H1 (cell line): ENCODE measurements around the gene HABP2. TPM values are rescaled to one million over a fixed set of nuclear protein-coding genes. Genes with fewer than 3 reads are reported as not detected.

Experiments
- CTCF ChIA-PET: fragments of 300-600 bp; sonication (Branson Sonifier 250); formaldehyde crosslinking; loops from one replicate; lab custom pipeline; 2021; ENCODE audit not compliant: partially characterized antibody; lab: Charles Lee
- POLR2A ChIA-PET: fragments of 300-600 bp; sonication (Branson Sonifier 250); formaldehyde crosslinking; loops from one replicate; lab custom pipeline; 2021; ENCODE audit warnings: inconsistent platforms; ENCODE audit not compliant: partially characterized antibody; lab: Charles Lee
- DNase-seq, 2 experiments: peaks; one replicate each; pipeline versions ENCODE4 v3.0.0 to v3.0.0-alpha.2; 2010 to 2022; ENCODE audit warnings: low spot score in 2 of 2, low read depth in 1 of 2, mixed read lengths in 1 of 2
- FAIRE-seq: peaks from 2 replicates; lab custom pipeline; 2011; peaks lifted over from hg19 to GRCh38; lab: Jason Lieb, UNC
- H2AFZ ChIP-seq: 2 replicates; pipeline ENCODE4 v1.8.1; 2012; ENCODE audit warnings: low read length, inconsistent platforms
- H2AK5ac ChIP-seq: 2 replicates; pipeline ENCODE4 v1.6.1; 2013; ENCODE audit warnings: low read depth, low read length
- H2BK120ac ChIP-seq: replicated peaks from 2 replicates; pipeline ENCODE3; 2013; ENCODE audit warnings: low read depth, low read length, inconsistent platforms
- H2BK12ac ChIP-seq: 2 replicates; pipeline ENCODE4 v1.6.1; 2013; ENCODE audit warnings: low read depth, low read length
- H2BK15ac ChIP-seq: 2 replicates; pipeline ENCODE4 v1.6.1; 2013; ENCODE audit warnings: low read length
- H2BK20ac ChIP-seq: 2 replicates; pipeline ENCODE4 v1.6.1; 2013; ENCODE audit warnings: low read length
- H2BK5ac ChIP-seq: 2 replicates; pipeline ENCODE4 v1.6.1; 2013; ENCODE audit warnings: low read depth, low read length
- H3K14ac ChIP-seq: 2 replicates; pipeline ENCODE4 v1.6.1; 2013; ENCODE audit warnings: inconsistent platforms; ENCODE audit not compliant: insufficient read length
- H3K18ac ChIP-seq: 2 replicates; pipeline ENCODE4 v1.6.1; 2013; ENCODE audit warnings: low read length; ENCODE audit errors: extremely low read depth
- H3K23ac ChIP-seq: 2 replicates; pipeline ENCODE4 v1.6.1; 2013; ENCODE audit warnings: inconsistent platforms; ENCODE audit not compliant: insufficient read length
- H3K23me2 ChIP-seq: 2 replicates; pipeline ENCODE4 v1.6.1; 2013; ENCODE audit warnings: low read depth, low read length
- H3K27ac ChIP-seq: 2 replicates; pipeline ENCODE4 v1.6.1; 2011; ENCODE audit warnings: low read depth, low read length, inconsistent platforms
- H3K27me3 ChIP-seq, 4 experiments: replicated peaks in 1 of 4; 1 replicate in 1 of 4; 2 replicates in 3 of 4; pipeline versions ENCODE4 v1.6.1 to v1.8.1; 2011 to 2013; ENCODE audit warnings: low read length in 3 of 4, mild to moderate bottlenecking in 3 of 4, inconsistent platforms in 2 of 4, mixed read lengths in 2 of 4, moderate library complexity in 1 of 4; ENCODE audit not compliant: control insufficient read depth in 3 of 4, insufficient read depth in 3 of 4; ENCODE audit errors: extremely low read depth in 1 of 4
- H3K36me3 ChIP-seq, 4 experiments: 2 replicates each; pipeline versions ENCODE4 v1.6.1 to v1.8.1; 2011 to 2013; ENCODE audit warnings: mild to moderate bottlenecking in 4 of 4, low read length in 3 of 4, moderate library complexity in 2 of 4, control low read depth in 1 of 4, inconsistent platforms in 1 of 4; ENCODE audit not compliant: insufficient read depth in 4 of 4, control insufficient read depth in 2 of 4
- H3K4ac ChIP-seq: replicated peaks from 2 replicates; pipeline ENCODE3; 2013; ENCODE audit warnings: low read length, low read depth, mixed read lengths, inconsistent platforms; ENCODE audit not compliant: insufficient read length
- H3K4me1 ChIP-seq, 4 experiments: replicated peaks in 1 of 4; 1 replicate in 1 of 4; 2 replicates in 3 of 4; pipeline versions ENCODE4 v1.6.1 to v1.8.1; 2011 to 2013; ENCODE audit warnings: low read length in 3 of 4, inconsistent platforms in 2 of 4, mixed read lengths in 1 of 4; ENCODE audit not compliant: insufficient read depth in 4 of 4, control insufficient read depth in 3 of 4
- H3K4me2 ChIP-seq, 2 experiments: 2 replicates each; pipeline versions ENCODE4 v1.6.1 to v1.8.1; 2011 to 2013; ENCODE audit warnings: low read depth in 2 of 2, low read length in 2 of 2, control low read depth in 1 of 2, inconsistent platforms in 1 of 2, mild to moderate bottlenecking in 1 of 2; ENCODE audit not compliant: insufficient read depth in 1 of 2
- H3K4me3 ChIP-seq, 4 experiments: fragments of 200-600, 300-600 bp in 1 of 4; sonication (generic), shearing (Covaris generic), sonication (Bioruptor Twin) in 1 of 4; 2 replicates each; pipeline versions ENCODE4 v1.5.1 to v1.8.1; 2011 to 2016; ENCODE audit warnings: low read length in 4 of 4, low read depth in 3 of 4, control low read depth in 2 of 4, inconsistent platforms in 2 of 4, mild to moderate bottlenecking in 2 of 4, mixed read lengths in 1 of 4, moderate library complexity in 1 of 4; ENCODE audit not compliant: insufficient read depth in 2 of 4; ENCODE audit errors: extremely low read depth in 1 of 4
- H3K56ac ChIP-seq: replicated peaks from 2 replicates; pipeline ENCODE3; 2013; ENCODE audit warnings: low read depth, mild to moderate bottlenecking, mixed read lengths, low read length, inconsistent platforms; ENCODE audit not compliant: insufficient read length
- H3K79me1 ChIP-seq: 2 replicates; pipeline ENCODE4 v1.6.1; 2013; ENCODE audit warnings: low read depth, low read length, control low read depth
- H3K79me2 ChIP-seq, 2 experiments: 2 replicates each; pipeline versions ENCODE4 v1.6.1 to v1.8.1; 2012 to 2013; ENCODE audit warnings: low read length in 2 of 2, mild to moderate bottlenecking in 2 of 2, inconsistent platforms in 1 of 2; ENCODE audit not compliant: insufficient read depth in 2 of 2, control insufficient read depth in 1 of 2
- H3K9ac ChIP-seq, 4 experiments: replicated peaks in 1 of 4; 1 replicate in 1 of 4; 2 replicates in 3 of 4; pipeline versions ENCODE4 v1.6.1 to v1.8.1; 2011 to 2013; ENCODE audit warnings: low read depth in 3 of 4, low read length in 3 of 4, control low read depth in 2 of 4, mild to moderate bottlenecking in 2 of 4, moderate library complexity in 2 of 4, inconsistent platforms in 1 of 4; ENCODE audit errors: extremely low read depth in 1 of 4
- H3K9me3 ChIP-seq, 2 experiments: 2 replicates each; pipeline versions ENCODE4 v1.6.1 to v1.8.1; 2012 to 2013; ENCODE audit warnings: mild to moderate bottlenecking in 2 of 2, moderate library complexity in 2 of 2, control low read depth in 1 of 2, inconsistent platforms in 1 of 2, low read depth in 1 of 2, low read length in 1 of 2, mixed read lengths in 1 of 2; ENCODE audit not compliant: insufficient read depth in 2 of 2
- H4K20me1 ChIP-seq, 2 experiments: replicated peaks in 1 of 2; 2 replicates each; pipeline versions ENCODE3 to v1.8.1; 2011 to 2013; ENCODE audit warnings: inconsistent platforms in 2 of 2, low read length in 2 of 2, mild to moderate bottlenecking in 1 of 2; ENCODE audit not compliant: insufficient read depth in 2 of 2, control insufficient read depth in 1 of 2
- H4K5ac ChIP-seq: 2 replicates; pipeline ENCODE4 v1.6.1; 2013; ENCODE audit warnings: low read length, low read depth, mixed read lengths, inconsistent platforms; ENCODE audit not compliant: insufficient read length
- H4K8ac ChIP-seq: 2 replicates; pipeline ENCODE4 v1.8.0; 2013; ENCODE audit warnings: mild to moderate bottlenecking, moderate library complexity, low read length, inconsistent platforms; ENCODE audit not compliant: insufficient read depth; ENCODE audit errors: extremely low read depth
- H4K91ac ChIP-seq: replicated peaks from 2 replicates; pipeline ENCODE3; 2013; ENCODE audit warnings: low read length, mixed read lengths, inconsistent platforms; ENCODE audit not compliant: insufficient read length
- BACH1 ChIP-seq: IDR thresholded peaks from 2 replicates; pipeline ENCODE4 v1.6.1; 2012; ENCODE audit warnings: low read length, improper control_type of control experiment
- CHD2 ChIP-seq: IDR thresholded peaks from 2 replicates; pipeline ENCODE4 v1.6.1; 2012; ENCODE audit warnings: low read length, improper control_type of control experiment
- MAFK ChIP-seq: IDR thresholded peaks from 2 replicates; pipeline ENCODE4 v1.6.1; 2012; ENCODE audit warnings: low read depth, mild to moderate bottlenecking, improper control_type of control experiment, low read length
- WGBS, 2 experiments: shearing (Covaris generic) in 1 of 2; methylation state at CpG; one replicate each; pipeline versions ENCODE4 v1.1.6 to v1.1.7; 2013 to 2015; ENCODE audit warnings: low lambda C conversion rate in 2 of 2, mixed read lengths in 2 of 2, inconsistent platforms in 1 of 2, low coverage in 1 of 2, missing lambda C conversion rate in 1 of 2; ENCODE audit not compliant: insufficient replicate concordance in 2 of 2, insufficient coverage in 1 of 2, insufficient read length in 1 of 2; ENCODE audit errors: extremely low coverage in 1 of 2, missing lambda C conversion rate in 1 of 2; 5-methylcytosine and 5-hydroxymethylcytosine counted together
- polyA plus RNA-seq, 7 experiments: library from polyadenylated mRNA; depleted of rRNA in 3 of 7; stranded (reverse) in 5 of 7; unstranded in 2 of 7; fragments of >200 nt in 5 of 7; fragments of 200-250 nt in 2 of 7; gene quantifications; 1 replicate in 5 of 7; 2 replicates in 1 of 7; 4 replicates in 1 of 7; pipeline versions ENCODE4 v1.2.1 to v1.2.3, GENCODE V29; 2011 to 2013; ENCODE audit warnings: missing spikeins in 2 of 7, mixed read lengths in 2 of 7
- total RNA-seq: library from RNA; stranded (reverse); fragmentation: NEBNext Ultra II Directional; extraction: Animal tissue kit (Norgen Biotek cat#: 25700); gene quantifications from 2 replicates; pipeline ENCODE4 v1.2.1, GENCODE V29; 2021

The HABP2 gene
- total and polyA plus RNA-seq, 2 of the 8 experiments (the other 6 are each of a cell fraction or from before 2014, with no cell fraction given), result not detected

DNA sequence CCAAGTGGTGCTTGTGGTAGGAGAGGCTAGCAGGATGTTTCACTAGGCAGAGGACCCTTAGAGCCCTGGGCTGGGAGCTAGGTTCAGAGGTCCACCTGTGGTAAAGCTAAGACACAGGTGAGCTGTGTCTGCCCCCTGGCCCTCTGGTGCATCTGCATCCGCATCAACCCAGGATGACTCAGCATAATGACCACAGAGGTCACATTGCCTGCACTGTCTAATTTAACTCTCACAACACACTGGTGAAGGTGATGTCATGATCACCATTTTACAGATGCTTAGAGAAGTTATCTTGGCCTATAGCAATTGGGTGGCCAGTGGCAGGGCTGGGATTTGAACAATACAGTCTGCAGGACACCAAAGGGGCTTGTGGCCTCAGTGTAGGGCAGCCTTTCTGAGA, 33.1 kb downstream of the HABP2 start:
- no peak for TF ChIP-seq CHD2
- TF ChIP-seq MAFK, result peak; percentile 39; the same call in 1 of the 2 replicates
- 0 out of 2 replicates have a peak, but pooled peaks have one; percentile 54 for TF ChIP-seq BACH1
- TF ChIP-seq, all 59 proteins: peak for 2
- Histone ChIP-seq H2AK5ac (no peak overlapping the region), H3K4me2 (no peak overlapping the region), H4K5ac (no peak overlapping the region), H3K4me3 (no peak overlapping the region), H3K4me1 (no peaks in the 10 kb centered on the region), H3K27ac (no peak overlapping the region), H2BK15ac (no peak overlapping the region), H3K9me3 (no peaks in the 10 kb centered on the region), H3K23me2 (no peaks in the 10 kb centered on the region), H4K20me1 (no peaks in the 10 kb centered on the region), H2BK20ac (no peak overlapping the region), H2AFZ (no peak overlapping the region), H3K36me3 (no peaks in the 10 kb centered on the region), H3K27me3 (no peaks in the 10 kb centered on the region), H3K23ac (no peak overlapping the region), H3K9ac (no peak overlapping the region), H2BK120ac (no peak overlapping the region), H4K8ac (no peak overlapping the region), H2BK12ac (no peak overlapping the region), H3K14ac (no peak overlapping the region), H3K56ac (no peak overlapping the region), H3K18ac (no peak overlapping the region; the same call in 1 of the 2 replicates), H2BK5ac (no peak overlapping the region), H3K79me1 (no peaks in the 10 kb centered on the region), H3K4ac (no peak overlapping the region), H4K91ac (no peak overlapping the region), H3K79me2 (no peaks in the 10 kb centered on the region)
- DNase-seq (no peak), FAIRE-seq (no peak)
- CTCF ChIA-PET, result interaction anchor here (1.0 kb wide), 1 partner anchor 14 kb away, joined by 3 read pairs; no protein-coding TSS in a partner anchor
- 88% methylated on average over 1 of the region's 1 CpG; no CpG with 5 or more reads in 1 of the 2 experiments for WGBS, 2 experiments
- POLR2A ChIA-PET, result no interaction called here
